ENCODE measurements around the gene CCDC18.
"Not testable (repeated sequence)": the region's sequence is repeated elsewhere in the genome, so short reads cannot be mapped to it uniquely, and the experiment has no call there.

Gene CCDC18

GRCh38 chr1:93239863-93240262 lies 59.3 kb downstream of the CCDC18 start:
- no peak for DNase-seq

GRCh38 chr1:93243233-93243632 lies 62.7 kb downstream of the CCDC18 start:
- DNase-seq = not testable (repeated sequence)

- DNase-seq = no peak
These were observed 64.0 kb downstream of the CCDC18 start for GRCh38 chr1:93244298-93245069.

DNA sequence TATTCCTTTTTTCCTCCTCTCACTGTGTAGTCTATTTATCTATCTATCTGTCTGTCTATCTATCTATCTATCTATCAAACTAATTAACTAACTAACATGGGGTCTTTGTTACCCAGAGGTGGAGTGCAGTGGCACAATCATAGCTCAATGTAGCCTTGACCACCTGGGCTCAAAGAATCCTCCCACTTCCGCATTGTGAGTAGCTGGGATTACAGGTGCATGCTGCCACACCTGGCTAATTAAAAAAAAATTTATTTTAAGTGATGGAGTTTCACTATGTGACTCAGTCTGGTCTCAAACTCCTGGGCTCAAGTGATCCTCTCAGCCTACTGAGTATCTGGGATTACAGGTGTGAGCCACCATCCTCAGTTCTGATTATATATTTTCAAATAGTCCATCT lies 71.4 kb downstream of the CCDC18 start:
- no peak for DNase-seq

- DNase-seq = no peak
These were observed 72.1 kb downstream of the CCDC18 start for GRCh38 chr1:93252598-93252997.

GRCh38 chr1:93253516-93253915 lies 73.0 kb downstream of the CCDC18 start:
- no peak for DNase-seq

DNA sequence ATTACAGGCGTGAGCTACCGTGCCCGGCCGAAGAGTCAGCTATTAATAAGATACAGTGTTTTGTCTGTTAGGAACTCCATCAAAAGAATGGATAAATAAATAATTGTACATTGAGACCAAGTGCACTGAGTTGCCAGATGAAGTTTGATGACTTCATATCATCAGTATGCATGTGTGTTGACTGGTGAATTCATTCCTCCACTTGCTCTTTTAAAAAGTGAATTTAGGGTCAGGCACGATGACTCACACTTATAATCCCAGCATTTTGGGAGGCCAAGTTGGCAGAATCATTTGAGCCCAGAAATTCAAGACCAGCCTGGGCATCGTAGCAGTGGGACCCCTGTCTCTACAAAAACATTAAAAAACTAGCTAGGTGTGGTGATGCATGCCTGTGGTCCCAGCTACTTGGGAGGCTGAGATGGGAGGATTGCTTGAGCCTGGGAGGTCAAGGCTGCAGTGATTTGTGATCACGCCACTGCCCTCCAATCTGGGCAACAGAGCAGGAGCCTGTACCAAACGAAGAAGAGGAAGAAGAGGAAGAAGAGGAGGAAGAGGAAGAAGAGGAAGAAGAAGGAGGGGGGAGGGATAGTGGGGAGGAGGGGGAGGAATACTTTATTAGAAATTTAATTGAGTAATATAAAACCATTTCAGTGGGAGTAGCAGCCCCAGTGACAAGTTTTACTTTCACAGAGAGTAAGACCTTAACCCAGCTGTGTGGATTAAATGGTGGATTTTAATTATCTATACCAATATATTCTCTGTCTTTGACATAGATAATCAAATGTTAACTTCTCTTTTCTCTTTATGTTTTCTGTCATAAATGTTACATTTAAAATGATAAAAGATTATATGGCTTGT lies 74.9 kb downstream of the CCDC18 start:
- DNase-seq = no peak

GRCh38 chr1:93256433-93256832 lies 75.9 kb downstream of the CCDC18 start:
- DNase-seq = no peak

GRCh38 chr1:93257889-93258288 lies 77.4 kb downstream of the CCDC18 start:
- no peak for DNase-seq

- DNase-seq = not testable (repeated sequence)
These were observed 80.2 kb downstream of the CCDC18 start for GRCh38 chr1:93260726-93261125.

DNA sequence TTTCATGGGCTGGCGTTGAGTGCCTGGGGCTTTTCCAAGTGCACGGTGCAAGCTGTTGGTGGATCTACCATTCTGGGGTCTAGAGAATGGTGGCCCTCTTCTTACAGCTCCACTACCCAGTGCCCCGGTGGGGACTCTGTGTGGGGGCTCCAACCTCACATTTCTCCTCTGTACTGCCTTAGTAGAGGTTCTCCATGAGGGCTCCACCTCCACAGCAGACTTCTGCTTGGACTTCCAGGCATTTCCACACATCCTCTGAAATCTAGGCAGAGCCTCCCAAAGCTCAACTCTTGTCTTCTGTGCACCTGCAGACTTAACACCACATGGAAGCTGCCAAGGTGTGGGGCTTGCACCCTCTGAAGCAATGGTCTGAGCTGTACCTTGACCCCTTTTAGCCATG lies 82.1 kb downstream of the CCDC18 start:
- DNase-seq = no peak

GRCh38 chr1:93268888-93269287 lies 88.4 kb downstream of the CCDC18 start:
- not testable (repeated sequence) for DNase-seq

DNA sequence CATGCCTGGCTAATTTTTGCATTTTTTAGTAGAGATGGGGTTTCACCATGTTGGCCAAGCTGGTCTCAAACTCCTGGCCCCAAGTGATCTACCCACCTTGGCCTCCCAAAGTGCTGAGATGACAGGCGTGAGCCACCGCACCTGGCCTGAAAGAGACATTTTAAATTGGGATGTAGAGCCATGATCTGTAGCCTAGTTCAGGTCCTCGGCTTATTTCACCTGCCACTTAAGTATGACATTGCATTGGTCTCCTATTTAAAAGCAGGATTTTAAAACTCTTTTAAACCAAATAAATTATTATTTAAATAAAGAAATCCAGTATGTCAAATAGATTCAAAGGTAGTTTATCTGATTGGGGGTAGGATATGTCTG lies 94.7 kb downstream of the CCDC18 start:
- DNase-seq = not testable (repeated sequence)

GRCh38 chr1:93275634-93276295 lies 95.2 kb downstream of the CCDC18 start:
- no peak for DNase-seq

DNA sequence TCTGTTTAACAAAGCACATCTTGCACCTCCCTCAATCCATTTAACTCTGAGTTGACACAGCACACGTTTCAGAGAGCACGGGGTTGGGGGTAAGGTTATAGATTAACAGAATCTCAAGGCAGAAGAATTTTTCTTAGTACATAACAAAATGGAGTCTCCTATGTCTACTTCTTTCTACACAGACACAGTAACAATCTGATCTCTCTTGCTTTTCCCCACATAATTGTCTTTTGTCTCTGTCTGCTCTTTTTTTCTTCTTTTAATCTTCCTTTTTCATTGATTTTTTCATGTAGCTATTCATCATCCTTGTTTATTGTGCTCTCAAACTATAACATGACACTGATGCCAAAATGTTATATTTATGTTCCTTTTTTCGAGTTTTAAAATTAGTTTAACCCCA lies 97.0 kb downstream of the CCDC18 start:
- DNase-seq = not testable (repeated sequence)

DNA sequence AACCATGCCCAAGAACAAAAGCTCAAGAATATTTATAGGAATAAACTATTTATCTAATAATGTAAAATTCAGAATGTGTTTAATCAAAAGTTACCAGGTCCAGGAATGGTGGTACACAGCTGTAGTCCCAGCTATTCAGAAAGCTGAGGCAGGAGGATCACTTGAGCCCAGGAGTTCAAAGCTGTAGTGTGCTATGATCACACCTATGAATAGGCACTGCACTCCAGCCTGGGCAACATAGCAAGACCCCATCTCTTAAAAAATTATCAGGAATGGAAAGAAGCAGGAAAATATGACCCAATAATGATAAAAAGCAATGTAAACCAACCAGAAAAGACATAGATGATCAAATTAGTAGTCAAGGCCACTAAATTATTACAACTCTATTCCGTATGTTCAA lies 103.0 kb downstream of the CCDC18 start:
- DNase-seq = no peak

- no peak for DNase-seq
These were observed 108.0 kb downstream of the CCDC18 start for GRCh38 chr1:93288558-93288957.

DNA sequence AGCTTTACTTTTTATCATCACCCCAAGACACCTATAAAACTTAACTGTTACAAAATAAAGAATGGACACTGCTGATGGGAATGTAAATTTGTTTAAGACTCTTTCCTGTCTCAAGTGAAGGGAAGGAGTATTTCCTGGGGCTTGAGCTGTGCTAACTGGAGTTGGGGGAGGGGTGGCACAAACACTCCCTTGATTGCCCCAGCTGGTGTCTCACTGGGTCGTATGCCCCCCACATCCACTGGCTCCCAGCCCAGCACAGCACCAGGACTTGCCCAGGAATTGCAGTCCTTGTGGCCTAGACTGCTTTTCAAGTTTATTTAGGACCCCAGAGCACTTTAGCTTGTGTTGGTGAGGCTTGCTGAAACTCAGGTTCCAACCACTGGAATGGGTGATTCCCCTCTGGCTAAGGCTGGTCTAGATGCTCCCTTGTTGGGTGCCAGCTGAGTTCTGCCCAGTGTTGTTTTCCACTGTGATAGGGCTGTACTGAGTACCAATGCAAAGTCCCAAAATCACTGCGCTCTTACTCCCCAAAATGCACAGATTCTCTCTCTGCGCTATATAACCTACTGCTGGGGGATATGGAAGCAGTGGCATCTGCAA lies 116.1 kb downstream of the CCDC18 start:
- no peak for DNase-seq

DNA sequence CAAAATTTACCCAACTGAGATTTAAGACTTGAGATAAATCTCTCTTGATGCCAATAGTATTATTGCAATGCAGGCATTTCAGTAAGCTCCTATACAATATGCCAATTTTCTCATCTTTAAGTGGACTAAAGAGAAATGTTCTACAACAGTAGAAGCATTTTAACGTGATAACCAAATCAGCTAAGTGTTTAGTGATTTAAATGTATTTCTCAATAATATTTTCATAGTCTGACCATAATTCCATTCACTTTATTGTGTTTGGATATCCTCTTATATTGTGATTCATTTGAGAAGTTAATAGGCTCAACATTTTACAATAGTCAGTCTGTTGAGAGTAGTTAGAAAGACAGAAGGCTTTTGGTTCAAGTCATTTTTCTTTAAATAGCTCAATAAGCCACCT lies 120.6 kb downstream of the CCDC18 start:
- no peak for DNase-seq

GRCh38 chr1:93302078-93302477 lies 121.6 kb downstream of the CCDC18 start:
- no peak for DNase-seq

DNA sequence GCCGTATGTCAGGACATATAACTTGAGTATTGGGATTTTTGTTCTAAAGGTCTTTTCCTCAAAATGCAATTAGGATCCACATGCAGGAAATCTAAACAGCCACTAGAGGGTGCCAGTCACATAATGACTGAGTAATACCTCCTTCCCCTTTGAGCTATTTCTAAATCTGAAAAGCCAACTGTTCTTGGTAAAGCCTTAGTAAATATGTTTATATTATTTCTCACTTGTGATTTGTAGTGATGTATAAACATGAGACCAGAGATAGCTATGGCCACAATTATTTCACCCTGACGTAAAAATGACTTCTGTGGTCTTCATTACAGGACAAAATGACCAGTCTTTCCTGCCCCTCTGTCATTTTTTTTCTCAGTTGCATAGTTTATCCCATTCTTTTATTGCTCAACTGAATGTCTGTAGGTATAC lies 124.2 kb downstream of the CCDC18 start:
- peak; percentile 70 for DNase-seq

DNA sequence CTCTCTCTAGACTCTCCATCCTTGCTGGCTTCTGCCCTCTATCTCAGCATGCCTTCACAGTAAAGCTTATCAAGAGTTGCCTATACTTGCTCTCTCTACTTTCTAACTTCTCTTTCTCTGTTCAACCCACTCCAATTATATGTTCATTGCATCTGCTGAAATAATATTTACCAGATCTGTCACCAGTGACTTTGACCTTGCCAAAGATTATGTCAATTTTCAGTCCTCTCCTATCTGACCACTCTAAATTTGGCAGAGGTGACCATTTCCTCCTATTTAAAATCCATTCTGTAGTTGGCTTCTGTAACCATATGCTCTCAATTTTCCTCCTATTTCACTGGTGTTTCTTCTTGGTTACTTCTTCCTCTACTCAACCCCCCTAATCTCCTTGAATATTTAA lies 126.4 kb downstream of the CCDC18 start:
- no peak for DNase-seq

DNA sequence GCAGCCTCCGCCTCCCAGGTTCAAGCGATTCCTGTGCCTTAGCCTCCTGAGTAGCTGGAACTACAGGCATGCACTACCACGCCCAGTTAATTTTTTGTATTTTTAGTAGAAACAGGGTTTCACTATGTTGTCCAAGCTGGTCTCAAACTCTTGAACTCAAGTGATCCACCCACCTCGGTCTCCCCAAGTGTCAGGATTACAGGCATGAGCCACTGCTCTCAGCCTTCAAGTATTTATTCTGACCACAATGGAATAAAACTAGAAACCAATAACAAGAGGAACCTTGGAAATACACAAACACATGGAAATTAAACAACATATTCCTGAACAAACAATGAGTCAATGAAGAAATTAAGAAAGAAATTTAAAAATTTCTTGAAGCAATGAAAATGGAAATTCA lies 132.5 kb downstream of the CCDC18 start:
- DNase-seq = no peak
